WTC11 (cell line): ENCODE data around the gene CRPPA. TPM values are rescaled to one million over a fixed set of nuclear protein-coding genes. Genes with fewer than 3 reads are reported as not detected.

Experiments
- ATAC-seq: fragments of 200-7000 bp; cut with Tn5 transposase; 2 replicates; pipeline ENCODE4 v1.10.0; 2021; ENCODE audit warnings: mild to moderate bottlenecking, moderate library complexity
- CTCF ChIA-PET: fragments of 300-600 bp; sonication (Branson Sonifier 250); formaldehyde crosslinking; loops from one replicate; lab custom pipeline; 2021; ENCODE audit warnings: antibody characterized with exemption; lab: Charles Lee
- POLR2A ChIA-PET: fragments of 350-600 bp; sonication (Branson Sonifier 250); formaldehyde crosslinking; loops from one replicate; lab custom pipeline; 2021; ENCODE audit warnings: antibody characterized with exemption; lab: Charles Lee
- DNase-seq: peaks from one replicate; pipeline ENCODE4 v3.0.0; 2021; ENCODE audit warnings: low spot score
- H3K27ac Mint-ChIP-seq: 2 replicates; pipeline ENCODE4 v1.8.0; 2021; ENCODE audit warnings: mixed read lengths
- H3K27me3 Mint-ChIP-seq: 2 replicates; pipeline ENCODE4 v1.8.0; 2021; ENCODE audit warnings: low read depth, mild to moderate bottlenecking, moderate library complexity, mixed read lengths
- H3K36me3 Mint-ChIP-seq: 2 replicates; pipeline ENCODE4 v1.8.0; 2021; ENCODE audit warnings: mixed read lengths
- H3K4me1 Mint-ChIP-seq: 2 replicates; pipeline ENCODE4 v1.8.0; 2022; ENCODE audit warnings: mixed read lengths
- H3K4me3 Mint-ChIP-seq: 2 replicates; pipeline ENCODE4 v1.8.0; 2021; ENCODE audit warnings: mild to moderate bottlenecking, moderate library complexity, mixed read lengths
- H3K9me3 Mint-ChIP-seq: 2 replicates; pipeline ENCODE4 v1.8.0; 2021; ENCODE audit warnings: mixed read lengths
- ELF4 ChIP-seq: sonication (generic); formaldehyde crosslinking; IDR thresholded peaks from 2 replicates; pipeline ENCODE4 v1.8.1; 2022; ENCODE audit warnings: low read depth, mild to moderate bottlenecking, moderate library complexity, missing genetic modification reagents
- EMX1 ChIP-seq: fragments of 250-450 bp; sonication (Bioruptor Pico); IDR thresholded peaks from 2 replicates; pipeline ENCODE4 v1.8.0; 2021; ENCODE audit warnings: mild to moderate bottlenecking
- ESRRA ChIP-seq: sonication (generic); formaldehyde crosslinking; IDR thresholded peaks from 2 replicates; pipeline ENCODE4 v1.8.1; 2022; ENCODE audit warnings: mild to moderate bottlenecking, missing genetic modification reagents, borderline replicate concordance
- FOXJ3 ChIP-seq: sonication (generic); formaldehyde crosslinking; IDR thresholded peaks from 2 replicates; pipeline ENCODE4 v1.9.0; 2021; ENCODE audit warnings: missing genetic modification reagents, mild to moderate bottlenecking, borderline replicate concordance
- IRF2 ChIP-seq: sonication (generic); formaldehyde crosslinking; IDR thresholded peaks from 2 replicates; pipeline ENCODE4 v1.8.0; 2022; ENCODE audit warnings: low read depth, missing genetic modification reagents, borderline replicate concordance
- NFATC4 ChIP-seq: fragments of 250-450 bp; sonication (Bioruptor Pico); IDR thresholded peaks from 2 replicates; pipeline ENCODE4 v1.9.0; 2021; ENCODE audit warnings: mild to moderate bottlenecking
- NFE2L1 ChIP-seq: sonication (generic); formaldehyde crosslinking; IDR thresholded peaks from 2 replicates; pipeline ENCODE4 v1.8.1; 2023; ENCODE audit warnings: missing genetic modification reagents
- NR1H2 ChIP-seq: sonication (generic); formaldehyde crosslinking; IDR thresholded peaks from 2 replicates; pipeline ENCODE4 v1.9.0; 2021; ENCODE audit warnings: mild to moderate bottlenecking, moderate library complexity, missing genetic modification reagents
- NR3C1 ChIP-seq: sonication (generic); formaldehyde crosslinking; conservative IDR thresholded peaks from 2 replicates; pipeline ENCODE4 v1.8.1; 2023; ENCODE audit warnings: low read depth, mild to moderate bottlenecking, missing genetic modification reagents
- RELA ChIP-seq: sonication (generic); formaldehyde crosslinking; IDR thresholded peaks from 2 replicates; pipeline ENCODE4 v1.8.1; 2022; ENCODE audit warnings: missing genetic modification reagents, mild to moderate bottlenecking, borderline replicate concordance
- ZNF263 ChIP-seq: sonication (generic); formaldehyde crosslinking; IDR thresholded peaks from 2 replicates; pipeline ENCODE4 v1.8.1; 2022; ENCODE audit warnings: low read depth, mild to moderate bottlenecking, moderate library complexity, missing genetic modification reagents
- ZNF396 ChIP-seq: fragments of 250-450 bp; sonication (Bioruptor Pico); IDR thresholded peaks from 2 replicates; pipeline ENCODE4 v1.8.0; 2021; ENCODE audit warnings: mild to moderate bottlenecking, moderate library complexity, borderline replicate concordance
- ZNF416 ChIP-seq: fragments of 250-450 bp; sonication (Bioruptor Pico); IDR thresholded peaks from 2 replicates; pipeline ENCODE4 v1.9.0; 2021; ENCODE audit warnings: mild to moderate bottlenecking, inconsistent platforms
- ZNF671 ChIP-seq: fragments of 250-450 bp; sonication (Bioruptor Pico); IDR thresholded peaks from 2 replicates; pipeline ENCODE4 v1.8.0; 2021; ENCODE audit warnings: mild to moderate bottlenecking
- total RNA-seq: library from RNA; stranded (reverse); gene quantifications from 3 replicates; pipeline ENCODE4 v1.2.3, GENCODE V29; 2021
- TF ChIP-seq, protein P1 (sequence below): fragments of 250-450 bp; sonication (Bioruptor Pico); IDR thresholded peaks from 2 replicates; pipeline ENCODE4 v1.9.0; 2021; ENCODE audit warnings: mild to moderate bottlenecking
- TF ChIP-seq, protein P2 (sequence below): fragments of 250-450 bp; sonication (Bioruptor Pico); IDR thresholded peaks from 2 replicates; pipeline ENCODE4 v2.1.2; 2022; ENCODE audit warnings: mild to moderate bottlenecking, moderate library complexity
- TF ChIP-seq, protein P3 (sequence below): fragments of 250-450 bp; sonication (Bioruptor Pico); IDR thresholded peaks from 2 replicates; pipeline ENCODE4 v1.8.0; 2021; ENCODE audit warnings: mild to moderate bottlenecking
- TF ChIP-seq, protein P4 (sequence below): sonication (generic); formaldehyde crosslinking; IDR thresholded peaks from 2 replicates; pipeline ENCODE4 v1.8.1; 2022; ENCODE audit warnings: low read depth, mild to moderate bottlenecking, moderate library complexity, missing genetic modification reagents, borderline replicate concordance
- TF ChIP-seq, protein P5 (sequence below): sonication (generic); formaldehyde crosslinking; IDR thresholded peaks from 2 replicates; pipeline ENCODE4 v1.8.1; 2023; ENCODE audit warnings: mild to moderate bottlenecking, moderate library complexity, missing genetic modification reagents
- TF ChIP-seq, protein P6 (sequence below): sonication (generic); formaldehyde crosslinking; IDR thresholded peaks from 2 replicates; pipeline ENCODE4 v1.8.1; 2023; ENCODE audit warnings: mild to moderate bottlenecking, missing genetic modification reagents, borderline replicate concordance

Gene CRPPA
- total RNA-seq, 1 experiment from 2014 or later: 0.87 TPM

DNA sequence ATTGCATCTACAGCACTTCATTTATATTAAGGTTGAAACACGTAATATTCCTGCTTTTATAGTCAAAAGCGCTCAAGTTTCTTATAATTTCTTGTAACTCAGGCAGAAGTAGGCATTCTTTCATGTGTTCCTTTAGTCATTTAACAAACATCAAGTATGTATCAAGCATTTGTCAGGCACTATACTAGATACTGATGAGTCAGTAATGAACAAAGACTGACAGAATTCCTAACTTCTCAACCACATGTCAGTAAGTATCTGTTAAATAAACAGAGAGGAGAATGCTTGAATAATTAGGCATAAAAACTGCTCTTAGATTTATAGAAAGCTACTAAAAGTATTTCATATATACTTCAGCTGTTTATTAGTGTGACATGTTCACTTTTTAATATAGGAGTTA is 9.9 kb downstream of the CRPPA start:
- ChIA-PET CTCF (no interaction called here), POLR2A (no interaction called here)
- Mint-ChIP-seq H3K36me3 (no peaks in the 10 kb centered on the region), H3K9me3 (no peaks in the 10 kb centered on the region), H3K4me3 (no peak overlapping the region), H3K27ac (no peak overlapping the region), H3K27me3 (no peaks in the 10 kb centered on the region), H3K4me1 (no peaks in the 10 kb centered on the region)
- no peak for ATAC-seq
- TF ChIP-seq, protein P1, sequence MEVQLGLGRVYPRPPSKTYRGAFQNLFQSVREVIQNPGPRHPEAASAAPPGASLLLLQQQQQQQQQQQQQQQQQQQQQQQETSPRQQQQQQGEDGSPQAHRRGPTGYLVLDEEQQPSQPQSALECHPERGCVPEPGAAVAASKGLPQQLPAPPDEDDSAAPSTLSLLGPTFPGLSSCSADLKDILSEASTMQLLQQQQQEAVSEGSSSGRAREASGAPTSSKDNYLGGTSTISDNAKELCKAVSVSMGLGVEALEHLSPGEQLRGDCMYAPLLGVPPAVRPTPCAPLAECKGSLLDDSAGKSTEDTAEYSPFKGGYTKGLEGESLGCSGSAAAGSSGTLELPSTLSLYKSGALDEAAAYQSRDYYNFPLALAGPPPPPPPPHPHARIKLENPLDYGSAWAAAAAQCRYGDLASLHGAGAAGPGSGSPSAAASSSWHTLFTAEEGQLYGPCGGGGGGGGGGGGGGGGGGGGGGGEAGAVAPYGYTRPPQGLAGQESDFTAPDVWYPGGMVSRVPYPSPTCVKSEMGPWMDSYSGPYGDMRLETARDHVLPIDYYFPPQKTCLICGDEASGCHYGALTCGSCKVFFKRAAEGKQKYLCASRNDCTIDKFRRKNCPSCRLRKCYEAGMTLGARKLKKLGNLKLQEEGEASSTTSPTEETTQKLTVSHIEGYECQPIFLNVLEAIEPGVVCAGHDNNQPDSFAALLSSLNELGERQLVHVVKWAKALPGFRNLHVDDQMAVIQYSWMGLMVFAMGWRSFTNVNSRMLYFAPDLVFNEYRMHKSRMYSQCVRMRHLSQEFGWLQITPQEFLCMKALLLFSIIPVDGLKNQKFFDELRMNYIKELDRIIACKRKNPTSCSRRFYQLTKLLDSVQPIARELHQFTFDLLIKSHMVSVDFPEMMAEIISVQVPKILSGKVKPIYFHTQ (CRISPR knock-in tag): no peak
- TF ChIP-seq ZNF396 (CRISPR knock-in tag) (no peak), ZNF671 (no peak), IRF2 (no peak), ZNF416 (CRISPR knock-in tag) (no peak), NFE2L1 (no peak), NFATC4 (CRISPR knock-in tag) (no peak)
- TF ChIP-seq, protein P2, sequence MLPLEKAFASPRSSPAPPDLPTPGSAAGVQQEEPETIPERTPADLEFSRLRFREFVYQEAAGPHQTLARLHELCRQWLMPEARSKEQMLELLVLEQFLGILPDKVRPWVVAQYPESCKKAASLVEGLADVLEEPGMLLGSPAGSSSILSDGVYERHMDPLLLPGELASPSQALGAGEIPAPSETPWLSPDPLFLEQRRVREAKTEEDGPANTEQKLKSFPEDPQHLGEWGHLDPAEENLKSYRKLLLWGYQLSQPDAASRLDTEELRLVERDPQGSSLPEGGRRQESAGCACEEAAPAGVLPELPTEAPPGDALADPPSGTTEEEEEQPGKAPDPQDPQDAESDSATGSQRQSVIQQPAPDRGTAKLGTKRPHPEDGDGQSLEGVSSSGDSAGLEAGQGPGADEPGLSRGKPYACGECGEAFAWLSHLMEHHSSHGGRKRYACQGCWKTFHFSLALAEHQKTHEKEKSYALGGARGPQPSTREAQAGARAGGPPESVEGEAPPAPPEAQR (CRISPR knock-in tag): no peak
- TF ChIP-seq, protein P3, sequence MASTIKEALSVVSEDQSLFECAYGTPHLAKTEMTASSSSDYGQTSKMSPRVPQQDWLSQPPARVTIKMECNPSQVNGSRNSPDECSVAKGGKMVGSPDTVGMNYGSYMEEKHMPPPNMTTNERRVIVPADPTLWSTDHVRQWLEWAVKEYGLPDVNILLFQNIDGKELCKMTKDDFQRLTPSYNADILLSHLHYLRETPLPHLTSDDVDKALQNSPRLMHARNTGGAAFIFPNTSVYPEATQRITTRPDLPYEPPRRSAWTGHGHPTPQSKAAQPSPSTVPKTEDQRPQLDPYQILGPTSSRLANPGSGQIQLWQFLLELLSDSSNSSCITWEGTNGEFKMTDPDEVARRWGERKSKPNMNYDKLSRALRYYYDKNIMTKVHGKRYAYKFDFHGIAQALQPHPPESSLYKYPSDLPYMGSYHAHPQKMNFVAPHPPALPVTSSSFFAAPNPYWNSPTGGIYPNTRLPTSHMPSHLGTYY (CRISPR knock-in tag): no peak
- TF ChIP-seq, protein P4, sequence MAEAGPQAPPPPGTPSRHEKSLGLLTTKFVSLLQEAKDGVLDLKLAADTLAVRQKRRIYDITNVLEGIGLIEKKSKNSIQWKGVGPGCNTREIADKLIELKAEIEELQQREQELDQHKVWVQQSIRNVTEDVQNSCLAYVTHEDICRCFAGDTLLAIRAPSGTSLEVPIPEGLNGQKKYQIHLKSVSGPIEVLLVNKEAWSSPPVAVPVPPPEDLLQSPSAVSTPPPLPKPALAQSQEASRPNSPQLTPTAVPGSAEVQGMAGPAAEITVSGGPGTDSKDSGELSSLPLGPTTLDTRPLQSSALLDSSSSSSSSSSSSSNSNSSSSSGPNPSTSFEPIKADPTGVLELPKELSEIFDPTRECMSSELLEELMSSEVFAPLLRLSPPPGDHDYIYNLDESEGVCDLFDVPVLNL: no peak
- TF ChIP-seq, protein P5, sequence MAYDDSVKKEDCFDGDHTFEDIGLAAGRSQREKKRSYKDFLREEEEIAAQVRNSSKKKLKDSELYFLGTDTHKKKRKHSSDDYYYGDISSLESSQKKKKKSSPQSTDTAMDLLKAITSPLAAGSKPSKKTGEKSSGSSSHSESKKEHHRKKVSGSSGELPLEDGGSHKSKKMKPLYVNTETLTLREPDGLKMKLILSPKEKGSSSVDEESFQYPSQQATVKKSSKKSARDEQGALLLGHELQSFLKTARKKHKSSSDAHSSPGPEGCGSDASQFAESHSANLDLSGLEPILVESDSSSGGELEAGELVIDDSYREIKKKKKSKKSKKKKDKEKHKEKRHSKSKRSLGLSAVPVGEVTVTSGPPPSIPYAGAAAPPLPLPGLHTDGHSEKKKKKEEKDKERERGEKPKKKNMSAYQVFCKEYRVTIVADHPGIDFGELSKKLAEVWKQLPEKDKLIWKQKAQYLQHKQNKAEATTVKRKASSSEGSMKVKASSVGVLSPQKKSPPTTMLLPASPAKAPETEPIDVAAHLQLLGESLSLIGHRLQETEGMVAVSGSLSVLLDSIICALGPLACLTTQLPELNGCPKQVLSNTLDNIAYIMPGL: no peak
- TF ChIP-seq, protein P6, sequence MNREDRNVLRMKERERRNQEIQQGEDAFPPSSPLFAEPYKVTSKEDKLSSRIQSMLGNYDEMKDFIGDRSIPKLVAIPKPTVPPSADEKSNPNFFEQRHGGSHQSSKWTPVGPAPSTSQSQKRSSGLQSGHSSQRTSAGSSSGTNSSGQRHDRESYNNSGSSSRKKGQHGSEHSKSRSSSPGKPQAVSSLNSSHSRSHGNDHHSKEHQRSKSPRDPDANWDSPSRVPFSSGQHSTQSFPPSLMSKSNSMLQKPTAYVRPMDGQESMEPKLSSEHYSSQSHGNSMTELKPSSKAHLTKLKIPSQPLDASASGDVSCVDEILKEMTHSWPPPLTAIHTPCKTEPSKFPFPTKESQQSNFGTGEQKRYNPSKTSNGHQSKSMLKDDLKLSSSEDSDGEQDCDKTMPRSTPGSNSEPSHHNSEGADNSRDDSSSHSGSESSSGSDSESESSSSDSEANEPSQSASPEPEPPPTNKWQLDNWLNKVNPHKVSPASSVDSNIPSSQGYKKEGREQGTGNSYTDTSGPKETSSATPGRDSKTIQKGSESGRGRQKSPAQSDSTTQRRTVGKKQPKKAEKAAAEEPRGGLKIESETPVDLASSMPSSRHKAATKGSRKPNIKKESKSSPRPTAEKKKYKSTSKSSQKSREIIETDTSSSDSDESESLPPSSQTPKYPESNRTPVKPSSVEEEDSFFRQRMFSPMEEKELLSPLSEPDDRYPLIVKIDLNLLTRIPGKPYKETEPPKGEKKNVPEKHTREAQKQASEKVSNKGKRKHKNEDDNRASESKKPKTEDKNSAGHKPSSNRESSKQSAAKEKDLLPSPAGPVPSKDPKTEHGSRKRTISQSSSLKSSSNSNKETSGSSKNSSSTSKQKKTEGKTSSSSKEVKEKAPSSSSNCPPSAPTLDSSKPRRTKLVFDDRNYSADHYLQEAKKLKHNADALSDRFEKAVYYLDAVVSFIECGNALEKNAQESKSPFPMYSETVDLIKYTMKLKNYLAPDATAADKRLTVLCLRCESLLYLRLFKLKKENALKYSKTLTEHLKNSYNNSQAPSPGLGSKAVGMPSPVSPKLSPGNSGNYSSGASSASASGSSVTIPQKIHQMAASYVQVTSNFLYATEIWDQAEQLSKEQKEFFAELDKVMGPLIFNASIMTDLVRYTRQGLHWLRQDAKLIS (CRISPR knock-in tag): no peak
- no peak for DNase-seq

DNA sequence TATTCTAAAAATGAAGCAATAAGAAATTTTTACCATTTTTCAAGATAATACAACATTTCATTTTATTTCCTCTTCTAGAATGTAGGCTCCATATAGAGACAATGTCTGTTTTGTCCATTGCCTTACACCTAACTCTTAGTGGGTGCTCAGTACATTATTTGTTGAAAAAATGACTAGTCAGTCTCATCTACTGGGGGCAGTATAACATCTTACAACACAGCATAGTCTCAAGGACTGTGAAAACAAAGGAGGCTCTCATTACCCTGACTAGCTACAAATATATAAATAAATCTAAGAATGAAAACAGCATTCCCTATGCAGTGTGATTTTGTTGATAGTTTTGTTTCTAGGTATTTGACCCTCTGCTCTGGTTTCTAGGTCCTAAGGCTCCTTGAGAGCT is 11.6 kb downstream of the CRPPA start:
- no peak overlapping the region for H3K27ac Mint-ChIP-seq
- ATAC-seq (no peak; the same call in 1 of the 2 replicates), DNase-seq (no peak)
- no peaks in the 10 kb centered on the region for H3K9me3 Mint-ChIP-seq
- ChIA-PET POLR2A (no interaction called here), CTCF (interaction anchor here (0.9 to 1.0 kb wide), 2 partner anchors 155 to 157 kb away, joined by 3 to 4 read pairs; no protein-coding TSS in a partner anchor)
- TF ChIP-seq EMX1 (CRISPR knock-in tag) (no peak), FOXJ3 (CRISPR knock-in tag) (no peak), ZNF396 (CRISPR knock-in tag) (no peak), ZNF263 (no peak), NR1H2 (no peak), ESRRA (CRISPR knock-in tag) (no peak), NR3C1 (CRISPR knock-in tag) (no peak), RELA (CRISPR knock-in tag) (no peak), ELF4 (no peak)
- no peaks in the 10 kb centered on the region for H3K27me3 Mint-ChIP-seq
- H3K4me1 Mint-ChIP-seq: no peaks in the 10 kb centered on the region
- no peak overlapping the region for H3K4me3 Mint-ChIP-seq
- H3K36me3 Mint-ChIP-seq: no peaks in the 10 kb centered on the region
